ENCODE data around the gene PGLYRP3.

DNA sequence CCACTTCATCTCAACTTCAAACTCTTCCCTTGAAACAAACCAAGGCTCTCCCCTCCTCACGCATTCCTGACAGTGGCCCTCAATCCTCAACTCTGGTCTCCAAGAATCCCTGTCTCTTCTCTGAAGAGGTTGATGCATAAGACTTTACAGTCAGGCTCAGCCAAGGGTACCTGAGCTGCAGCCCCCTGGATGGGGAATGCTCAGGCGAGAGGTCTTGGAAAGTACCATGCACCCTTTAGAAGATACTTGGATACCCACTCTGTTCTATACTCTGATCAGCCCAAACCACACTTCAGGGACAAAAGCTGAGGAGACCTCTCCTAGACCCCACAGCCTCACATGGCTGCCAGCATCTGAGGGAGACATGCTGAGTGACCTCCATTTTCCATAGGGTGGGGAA lies 536 bp upstream of the PGLYRP3 start:
- TF ChIP-seq, protein P1, sequence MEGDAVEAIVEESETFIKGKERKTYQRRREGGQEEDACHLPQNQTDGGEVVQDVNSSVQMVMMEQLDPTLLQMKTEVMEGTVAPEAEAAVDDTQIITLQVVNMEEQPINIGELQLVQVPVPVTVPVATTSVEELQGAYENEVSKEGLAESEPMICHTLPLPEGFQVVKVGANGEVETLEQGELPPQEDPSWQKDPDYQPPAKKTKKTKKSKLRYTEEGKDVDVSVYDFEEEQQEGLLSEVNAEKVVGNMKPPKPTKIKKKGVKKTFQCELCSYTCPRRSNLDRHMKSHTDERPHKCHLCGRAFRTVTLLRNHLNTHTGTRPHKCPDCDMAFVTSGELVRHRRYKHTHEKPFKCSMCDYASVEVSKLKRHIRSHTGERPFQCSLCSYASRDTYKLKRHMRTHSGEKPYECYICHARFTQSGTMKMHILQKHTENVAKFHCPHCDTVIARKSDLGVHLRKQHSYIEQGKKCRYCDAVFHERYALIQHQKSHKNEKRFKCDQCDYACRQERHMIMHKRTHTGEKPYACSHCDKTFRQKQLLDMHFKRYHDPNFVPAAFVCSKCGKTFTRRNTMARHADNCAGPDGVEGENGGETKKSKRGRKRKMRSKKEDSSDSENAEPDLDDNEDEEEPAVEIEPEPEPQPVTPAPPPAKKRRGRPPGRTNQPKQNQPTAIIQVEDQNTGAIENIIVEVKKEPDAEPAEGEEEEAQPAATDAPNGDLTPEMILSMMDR (IDR thresholded peaks at IDR 0.05; ENCODE audit: low read depth, low read length, poor library complexity, severe bottlenecking): no peak
- TF ChIP-seq EZH2phosphoT487 (IDR thresholded peaks at IDR 0.05; ENCODE audit: borderline replicate concordance, low read length): no peak

Data from DOHH2 (cell line).